ENCODE results near the gene NLGN4Y. TPM values are rescaled to one million over a fixed set of nuclear protein-coding genes. Genes with fewer than 3 reads are reported as not detected.

NLGN4Y gene
- total and polyA plus RNA-seq, 2 experiments from 2014 or later, result 10.9 to 73.6 TPM

GRCh38 chrY:14741596-14741995, 217.3 kb downstream of the NLGN4Y start:
- H3K4me3 Mint-ChIP-seq, result no peak overlapping the region
- Histone ChIP-seq H3K4me1 (ENCODE audit: insufficient read depth) (no peaks in the 10 kb centered on the region), H3F3A (replicated peaks; ENCODE audit: low read depth) (no peaks in the 10 kb centered on the region), H3K4me2 (no peak overlapping the region), H3K36me3 (ENCODE audit: insufficient read depth) (no peaks in the 10 kb centered on the region), H3K79me2 (replicated peaks; ENCODE audit: insufficient read depth) (no peaks in the 10 kb centered on the region), H3K27ac (ENCODE audit: low read depth) (no peak overlapping the region), H3K4me3 (no peak overlapping the region), H3K27me3 (ENCODE audit: insufficient read depth) (no peaks in the 10 kb centered on the region), H2AFZ (no peak overlapping the region), H4K20me1 (replicated peaks; ENCODE audit: insufficient read depth) (no peaks in the 10 kb centered on the region), H3K9me2 (ENCODE audit: insufficient read depth) (no peaks in the 10 kb centered on the region)
- H3K4me1 Mint-ChIP-seq, result peaks cover 20% of the 10 kb centered on the region; the same call in 2 of the 3 replicates
- H3K27ac Mint-ChIP-seq, result no peak overlapping the region
- no peaks in the 10 kb centered on the region; the same call in 2 of the 3 replicates for H3K9me3 Mint-ChIP-seq
- peaks cover 10% of the 10 kb centered on the region; the same call in 2 of the 3 replicates for H3K36me3 Mint-ChIP-seq (ENCODE audit: low read depth)
- TF ChIP-seq ETS1 (IDR thresholded peaks at IDR 0.05) (no peak), STAT1 (IDR thresholded peaks at IDR 0.05; ENCODE audit: unreplicated experiment) (no peak), EZH2 (IDR thresholded peaks at IDR 0.05; ENCODE audit: low read depth, unreplicated experiment) (no peak), NANOG (IDR thresholded peaks at IDR 0.05; ENCODE audit: borderline replicate concordance) (no peak), REST (IDR thresholded peaks at IDR 0.05; ENCODE audit: unreplicated experiment) (no peak), POLR2AphosphoS5 (IDR thresholded peaks at IDR 0.05; ENCODE audit: low read depth) (no peak), CTCF (conservative IDR thresholded peaks at IDR 0.05; ENCODE audit: low read depth in 2 of 2) (no peak), JUNB (IDR thresholded peaks at IDR 0.05; ENCODE audit: unreplicated experiment) (no peak), CREB1 (CRISPR knock-in tag; IDR thresholded peaks at IDR 0.05; ENCODE audit: low read depth) (no peak), EZH2phosphoT487 (IDR thresholded peaks at IDR 0.05; ENCODE audit: unreplicated experiment) (no peak), ZNF114 (CRISPR knock-in tag; IDR thresholded peaks at IDR 0.05) (no peak), ZNF331 (CRISPR knock-in tag; IDR thresholded peaks at IDR 0.05; ENCODE audit: low read depth) (no peak)
- TF ChIP-seq, protein P1, sequence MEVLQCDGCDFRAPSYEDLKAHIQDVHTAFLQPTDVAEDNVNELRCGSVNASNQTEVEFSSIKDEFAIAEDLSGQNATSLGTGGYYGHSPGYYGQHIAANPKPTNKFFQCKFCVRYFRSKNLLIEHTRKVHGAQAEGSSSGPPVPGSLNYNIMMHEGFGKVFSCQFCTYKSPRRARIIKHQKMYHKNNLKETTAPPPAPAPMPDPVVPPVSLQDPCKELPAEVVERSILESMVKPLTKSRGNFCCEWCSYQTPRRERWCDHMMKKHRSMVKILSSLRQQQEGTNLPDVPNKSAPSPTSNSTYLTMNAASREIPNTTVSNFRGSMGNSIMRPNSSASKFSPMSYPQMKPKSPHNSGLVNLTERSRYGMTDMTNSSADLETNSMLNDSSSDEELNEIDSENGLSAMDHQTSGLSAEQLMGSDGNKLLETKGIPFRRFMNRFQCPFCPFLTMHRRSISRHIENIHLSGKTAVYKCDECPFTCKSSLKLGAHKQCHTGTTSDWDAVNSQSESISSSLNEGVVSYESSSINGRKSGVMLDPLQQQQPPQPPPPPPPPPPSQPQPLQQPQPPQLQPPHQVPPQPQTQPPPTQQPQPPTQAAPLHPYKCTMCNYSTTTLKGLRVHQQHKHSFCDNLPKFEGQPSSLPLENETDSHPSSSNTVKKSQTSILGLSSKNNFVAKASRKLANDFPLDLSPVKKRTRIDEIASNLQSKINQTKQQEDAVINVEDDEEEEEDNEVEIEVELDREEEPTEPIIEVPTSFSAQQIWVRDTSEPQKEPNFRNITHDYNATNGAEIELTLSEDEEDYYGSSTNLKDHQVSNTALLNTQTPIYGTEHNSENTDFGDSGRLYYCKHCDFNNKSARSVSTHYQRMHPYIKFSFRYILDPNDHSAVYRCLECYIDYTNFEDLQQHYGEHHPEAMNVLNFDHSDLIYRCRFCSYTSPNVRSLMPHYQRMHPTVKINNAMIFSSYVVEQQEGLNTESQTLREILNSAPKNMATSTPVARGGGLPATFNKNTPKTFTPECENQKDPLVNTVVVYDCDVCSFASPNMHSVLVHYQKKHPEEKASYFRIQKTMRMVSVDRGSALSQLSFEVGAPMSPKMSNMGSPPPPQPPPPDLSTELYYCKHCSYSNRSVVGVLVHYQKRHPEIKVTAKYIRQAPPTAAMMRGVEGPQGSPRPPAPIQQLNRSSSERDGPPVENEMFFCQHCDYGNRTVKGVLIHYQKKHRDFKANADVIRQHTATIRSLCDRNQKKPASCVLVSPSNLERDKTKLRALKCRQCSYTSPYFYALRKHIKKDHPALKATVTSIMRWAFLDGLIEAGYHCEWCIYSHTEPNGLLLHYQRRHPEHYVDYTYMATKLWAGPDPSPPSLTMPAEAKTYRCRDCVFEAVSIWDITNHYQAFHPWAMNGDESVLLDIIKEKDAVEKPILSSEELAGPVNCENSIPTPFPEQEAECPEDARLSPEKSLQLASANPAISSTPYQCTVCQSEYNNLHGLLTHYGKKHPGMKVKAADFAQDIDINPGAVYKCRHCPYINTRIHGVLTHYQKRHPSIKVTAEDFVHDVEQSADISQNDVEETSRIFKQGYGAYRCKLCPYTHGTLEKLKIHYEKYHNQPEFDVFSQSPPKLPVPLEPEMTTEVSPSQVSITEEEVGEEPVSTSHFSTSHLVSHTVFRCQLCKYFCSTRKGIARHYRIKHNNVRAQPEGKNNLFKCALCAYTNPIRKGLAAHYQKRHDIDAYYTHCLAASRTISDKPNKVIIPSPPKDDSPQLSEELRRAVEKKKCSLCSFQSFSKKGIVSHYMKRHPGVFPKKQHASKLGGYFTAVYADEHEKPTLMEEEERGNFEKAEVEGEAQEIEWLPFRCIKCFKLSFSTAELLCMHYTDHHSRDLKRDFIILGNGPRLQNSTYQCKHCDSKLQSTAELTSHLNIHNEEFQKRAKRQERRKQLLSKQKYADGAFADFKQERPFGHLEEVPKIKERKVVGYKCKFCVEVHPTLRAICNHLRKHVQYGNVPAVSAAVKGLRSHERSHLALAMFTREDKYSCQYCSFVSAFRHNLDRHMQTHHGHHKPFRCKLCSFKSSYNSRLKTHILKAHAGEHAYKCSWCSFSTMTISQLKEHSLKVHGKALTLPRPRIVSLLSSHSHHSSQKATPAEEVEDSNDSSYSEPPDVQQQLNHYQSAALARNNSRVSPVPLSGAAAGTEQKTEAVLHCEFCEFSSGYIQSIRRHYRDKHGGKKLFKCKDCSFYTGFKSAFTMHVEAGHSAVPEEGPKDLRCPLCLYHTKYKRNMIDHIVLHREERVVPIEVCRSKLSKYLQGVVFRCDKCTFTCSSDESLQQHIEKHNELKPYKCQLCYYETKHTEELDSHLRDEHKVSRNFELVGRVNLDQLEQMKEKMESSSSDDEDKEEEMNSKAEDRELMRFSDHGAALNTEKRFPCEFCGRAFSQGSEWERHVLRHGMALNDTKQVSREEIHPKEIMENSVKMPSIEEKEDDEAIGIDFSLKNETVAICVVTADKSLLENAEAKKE (CRISPR knock-in tag; IDR thresholded peaks at IDR 0.05), result no peak
- no peak for ATAC-seq
- H3K27me3 Mint-ChIP-seq (ENCODE audit: insufficient read depth, low read depth, poor library complexity), result no peaks in the 10 kb centered on the region
- DNase-seq (ENCODE audit: low spot score), result no peak
